ENCODE data around the gene TRIM46. TPM values are rescaled to one million over a fixed set of nuclear protein-coding genes. Genes with fewer than 3 reads are reported as not detected.

TRIM46 gene
- total RNA-seq, 1 experiment from 2014 or later: 3.8 TPM

DNA sequence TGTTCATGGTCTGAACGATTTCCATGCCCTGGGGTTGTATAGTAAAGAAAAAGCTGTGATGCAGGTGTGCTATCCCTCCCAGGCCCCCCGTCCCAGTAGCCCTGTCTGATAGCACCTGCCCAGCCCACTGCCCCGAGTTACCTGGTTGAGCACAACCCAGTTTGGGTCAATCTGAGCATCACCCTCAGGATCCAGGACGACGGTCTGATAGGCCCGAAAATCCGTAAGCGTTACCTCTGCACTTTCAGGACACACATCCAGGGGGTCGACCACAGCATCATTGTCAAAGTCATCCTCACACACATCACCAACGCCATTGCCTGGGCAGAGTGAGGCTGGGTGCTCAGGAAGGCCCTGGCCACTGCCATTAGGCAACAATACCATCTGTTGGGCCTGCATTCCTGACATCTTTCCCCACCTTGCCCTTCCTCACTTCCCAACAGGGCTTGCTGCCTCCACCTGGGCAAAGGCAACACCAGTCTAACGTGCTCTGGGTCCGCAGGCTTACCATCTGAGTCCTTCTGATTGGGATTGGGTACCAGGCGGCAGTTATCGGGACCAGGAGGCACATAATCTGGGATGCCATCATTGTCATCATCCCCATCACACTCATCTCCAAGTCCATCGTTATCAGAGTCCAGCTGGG is 24.4 kb downstream of the TRIM46 start:
- ChIA-PET CTCF (no interaction called here), POLR2A (interaction anchor here (0.5 kb wide), 1 partner anchor 11 kb away, joined by 3 read pairs; no protein-coding TSS in a partner anchor)
- in situ Hi-C loops (cut with HindIII; ENCODE audit: low pct_unique_long_range_greater_than_20kb, low sequenced_read_pairs): no loop called here
- TF ChIP-seq REST (IDR thresholded peaks at IDR 0.05; ENCODE audit: insufficient read depth in 1 of 2, low read depth in 2 of 2, low read length in 1 of 2): no peak
- TF ChIP-seq POLR2AphosphoS5 (IDR thresholded peaks at IDR 0.05; ENCODE audit: low read depth, low read length): no peak
- TF ChIP-seq SIN3A (IDR thresholded peaks at IDR 0.05; ENCODE audit: borderline replicate concordance, insufficient read depth, low read depth, low read length): no peak
- no peak for TF ChIP-seq TCF7L2 (IDR thresholded peaks at IDR 0.05; ENCODE audit: low read depth, low read length)
- TF ChIP-seq, protein P1, sequence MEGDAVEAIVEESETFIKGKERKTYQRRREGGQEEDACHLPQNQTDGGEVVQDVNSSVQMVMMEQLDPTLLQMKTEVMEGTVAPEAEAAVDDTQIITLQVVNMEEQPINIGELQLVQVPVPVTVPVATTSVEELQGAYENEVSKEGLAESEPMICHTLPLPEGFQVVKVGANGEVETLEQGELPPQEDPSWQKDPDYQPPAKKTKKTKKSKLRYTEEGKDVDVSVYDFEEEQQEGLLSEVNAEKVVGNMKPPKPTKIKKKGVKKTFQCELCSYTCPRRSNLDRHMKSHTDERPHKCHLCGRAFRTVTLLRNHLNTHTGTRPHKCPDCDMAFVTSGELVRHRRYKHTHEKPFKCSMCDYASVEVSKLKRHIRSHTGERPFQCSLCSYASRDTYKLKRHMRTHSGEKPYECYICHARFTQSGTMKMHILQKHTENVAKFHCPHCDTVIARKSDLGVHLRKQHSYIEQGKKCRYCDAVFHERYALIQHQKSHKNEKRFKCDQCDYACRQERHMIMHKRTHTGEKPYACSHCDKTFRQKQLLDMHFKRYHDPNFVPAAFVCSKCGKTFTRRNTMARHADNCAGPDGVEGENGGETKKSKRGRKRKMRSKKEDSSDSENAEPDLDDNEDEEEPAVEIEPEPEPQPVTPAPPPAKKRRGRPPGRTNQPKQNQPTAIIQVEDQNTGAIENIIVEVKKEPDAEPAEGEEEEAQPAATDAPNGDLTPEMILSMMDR (IDR thresholded peaks at IDR 0.05): no peak
- Histone ChIP-seq H3K4me3 (ENCODE audit: low read depth in 2 of 2, low read length in 2 of 2) (no peak overlapping the region), H3K27ac (ENCODE audit: low read length) (no peak overlapping the region), H3K9me3 (ENCODE audit: control insufficient read depth, insufficient read depth, low read depth, low read length) (no peaks in the 10 kb centered on the region), H3K36me3 (ENCODE audit: control insufficient read depth, insufficient read depth, low read length) (peaks cover 3% of the 10 kb centered on the region; the same call in 1 of the 2 replicates), H3K27me3 (ENCODE audit: control insufficient read depth, insufficient read depth, low read length) (no peaks in the 10 kb centered on the region), H3K4me1 (ENCODE audit: control insufficient read depth, insufficient read depth, low read length) (peaks cover 18% of the 10 kb centered on the region)
- ATAC-seq (no peak), DNase-seq (ENCODE audit: low read depth, low spot score) (no peak)
- intact Hi-C loops (cut with micrococcal nuclease; ENCODE audit: unreplicated experiment): no loop called here
- no TSS peak for BruUV-seq (replicated peaks)

DNA sequence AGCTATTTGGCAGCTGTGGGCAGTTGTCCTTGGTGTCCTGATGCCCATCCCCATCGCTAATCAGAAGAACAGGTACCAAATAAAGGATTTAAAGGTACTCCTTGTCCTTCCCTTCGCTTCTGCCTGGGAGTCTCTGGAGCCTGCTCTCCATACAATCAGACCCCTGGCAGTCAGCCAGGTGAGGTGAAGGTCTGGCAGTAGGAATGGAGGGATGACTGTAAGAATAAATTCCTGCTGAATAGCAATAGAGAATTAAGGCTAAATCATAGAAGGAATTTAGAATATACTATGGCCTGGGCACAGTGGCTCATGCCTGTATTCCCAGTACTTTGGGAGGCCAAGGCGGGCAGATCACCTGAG is 24.9 kb downstream of the TRIM46 start:
- intact Hi-C loops (cut with micrococcal nuclease; ENCODE audit: unreplicated experiment): no loop called here
- no peak for DNase-seq (ENCODE audit: low read depth, low spot score)
- Histone ChIP-seq H3K36me3 (ENCODE audit: control insufficient read depth, insufficient read depth, low read length) (peaks cover 3% of the 10 kb centered on the region; the same call in 1 of the 2 replicates), H3K4me3 (ENCODE audit: low read depth in 2 of 2, low read length in 2 of 2) (no peak overlapping the region), H3K27me3 (ENCODE audit: control insufficient read depth, insufficient read depth, low read length) (no peaks in the 10 kb centered on the region), H3K27ac (ENCODE audit: low read length) (no peak overlapping the region), H3K4me1 (ENCODE audit: control insufficient read depth, insufficient read depth, low read length) (peaks cover 16% of the 10 kb centered on the region), H3K9me3 (ENCODE audit: control insufficient read depth, insufficient read depth, low read depth, low read length) (no peaks in the 10 kb centered on the region)
- ChIA-PET POLR2A (interaction anchor here (0.7 to 0.9 kb wide), 3 partner anchors 10 to 516 kb away, joined by 3 to 7 read pairs (median 6); partner anchors contain the start of genes MTX1 and THBS3), CTCF (no interaction called here)
- in situ Hi-C loops (cut with HindIII; ENCODE audit: low pct_unique_long_range_greater_than_20kb, low sequenced_read_pairs): no loop called here
- no peak for ATAC-seq
- no TSS peak for BruUV-seq (replicated peaks)
- TF ChIP-seq, protein P1 (IDR thresholded peaks at IDR 0.05): no peak
- TF ChIP-seq REST (IDR thresholded peaks at IDR 0.05; ENCODE audit: insufficient read depth in 1 of 2, low read depth in 2 of 2, low read length in 1 of 2) (no peak), POLR2AphosphoS5 (IDR thresholded peaks at IDR 0.05; ENCODE audit: low read depth, low read length) (no peak), SIN3A (IDR thresholded peaks at IDR 0.05; ENCODE audit: borderline replicate concordance, insufficient read depth, low read depth, low read length) (no peak), TCF7L2 (IDR thresholded peaks at IDR 0.05; ENCODE audit: low read depth, low read length) (no peak)

Data from Panc1 (cell line).